LNCaP clone FGC (cell line): ENCODE data around the gene CISD3.

Source experiments
- DNase-seq: peaks from one replicate; pipeline ENCODE4 v3.0.0-alpha.2; 2011; ENCODE audit warnings: low read depth
- H3K4me3 ChIP-seq: 2 replicates; pipeline ENCODE4 v1.5.1; 2011; ENCODE audit warnings: mild to moderate bottlenecking, low read depth, low read length, control low read depth
- TF ChIP-seq, protein P1 (sequence below): IDR thresholded peaks from 2 replicates; pipeline ENCODE4 v1.5.1; 2012; ENCODE audit warnings: mild to moderate bottlenecking; ENCODE audit not compliant: control insufficient read depth, insufficient read depth; ENCODE audit errors: extremely low read depth

Gene CISD3

DNA sequence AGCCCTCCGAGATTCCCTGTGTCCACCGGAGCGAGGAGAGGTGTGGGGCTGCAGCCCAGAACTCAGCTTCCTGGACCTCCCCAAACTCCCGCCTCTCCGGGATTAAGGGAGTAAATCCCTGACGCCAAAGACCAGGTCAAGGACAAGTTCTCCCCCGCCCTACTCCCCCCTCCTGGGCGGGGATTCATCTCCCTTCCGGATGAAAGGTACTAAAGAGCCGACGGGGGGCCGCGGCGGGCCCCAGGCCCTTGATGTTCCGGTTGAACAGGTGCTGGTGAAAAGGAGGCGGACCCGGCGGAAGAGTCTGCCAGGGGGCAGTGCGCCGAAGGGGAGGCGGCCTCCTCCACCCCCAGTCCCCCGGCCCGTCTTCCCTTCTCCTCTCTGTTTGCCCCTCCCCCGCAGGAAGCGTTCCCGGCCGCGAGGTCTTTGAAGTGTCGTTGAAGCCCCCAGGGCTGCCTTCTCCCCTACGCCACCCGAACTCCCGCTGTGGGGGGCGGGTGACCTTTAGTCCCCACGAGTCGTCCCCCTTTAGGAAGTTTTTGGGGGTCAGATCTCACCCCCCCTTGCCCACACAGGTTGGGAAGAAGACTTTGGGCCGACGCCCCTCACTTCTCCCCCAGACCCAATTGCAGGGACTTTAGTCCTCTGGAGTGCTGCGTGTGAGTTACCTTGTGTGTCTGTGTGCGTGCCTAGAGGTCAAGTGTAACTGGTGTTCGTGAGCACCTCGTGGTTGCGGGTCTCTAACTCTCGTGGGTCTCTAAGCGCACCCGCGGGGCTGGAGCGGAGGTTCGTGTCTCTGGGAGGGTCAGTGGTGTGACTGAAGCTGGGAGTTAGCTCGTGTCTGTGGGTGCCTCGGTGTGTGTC is 26.2 kb upstream of the CISD3 start:
- peak; percentile 75 for DNase-seq
- H3K4me3 ChIP-seq: peak overlapping the region; percentile 84
- TF ChIP-seq, protein P1, sequence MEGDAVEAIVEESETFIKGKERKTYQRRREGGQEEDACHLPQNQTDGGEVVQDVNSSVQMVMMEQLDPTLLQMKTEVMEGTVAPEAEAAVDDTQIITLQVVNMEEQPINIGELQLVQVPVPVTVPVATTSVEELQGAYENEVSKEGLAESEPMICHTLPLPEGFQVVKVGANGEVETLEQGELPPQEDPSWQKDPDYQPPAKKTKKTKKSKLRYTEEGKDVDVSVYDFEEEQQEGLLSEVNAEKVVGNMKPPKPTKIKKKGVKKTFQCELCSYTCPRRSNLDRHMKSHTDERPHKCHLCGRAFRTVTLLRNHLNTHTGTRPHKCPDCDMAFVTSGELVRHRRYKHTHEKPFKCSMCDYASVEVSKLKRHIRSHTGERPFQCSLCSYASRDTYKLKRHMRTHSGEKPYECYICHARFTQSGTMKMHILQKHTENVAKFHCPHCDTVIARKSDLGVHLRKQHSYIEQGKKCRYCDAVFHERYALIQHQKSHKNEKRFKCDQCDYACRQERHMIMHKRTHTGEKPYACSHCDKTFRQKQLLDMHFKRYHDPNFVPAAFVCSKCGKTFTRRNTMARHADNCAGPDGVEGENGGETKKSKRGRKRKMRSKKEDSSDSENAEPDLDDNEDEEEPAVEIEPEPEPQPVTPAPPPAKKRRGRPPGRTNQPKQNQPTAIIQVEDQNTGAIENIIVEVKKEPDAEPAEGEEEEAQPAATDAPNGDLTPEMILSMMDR: no peak

GRCh38 chr17:38704606-38705522 is 25.3 kb upstream of the CISD3 start, which contains the start of gene MLLT6:
Gene MLLT6 (plus strand): TSS chr17:38705273. CDS start chr17:38705633, 360 bp downstream.
- peak within 1 kb of the TSS; percentile 84 for H3K4me3 ChIP-seq
- peak; percentile 14 for DNase-seq
- TF ChIP-seq, protein P1: no peak

GRCh38 chr17:38705523-38705802 is 24.7 kb upstream of the CISD3 start:
- DNase-seq: no peak
- H3K4me3 ChIP-seq: peak overlapping the region; percentile 84
- TF ChIP-seq, protein P1: no peak

DNA sequence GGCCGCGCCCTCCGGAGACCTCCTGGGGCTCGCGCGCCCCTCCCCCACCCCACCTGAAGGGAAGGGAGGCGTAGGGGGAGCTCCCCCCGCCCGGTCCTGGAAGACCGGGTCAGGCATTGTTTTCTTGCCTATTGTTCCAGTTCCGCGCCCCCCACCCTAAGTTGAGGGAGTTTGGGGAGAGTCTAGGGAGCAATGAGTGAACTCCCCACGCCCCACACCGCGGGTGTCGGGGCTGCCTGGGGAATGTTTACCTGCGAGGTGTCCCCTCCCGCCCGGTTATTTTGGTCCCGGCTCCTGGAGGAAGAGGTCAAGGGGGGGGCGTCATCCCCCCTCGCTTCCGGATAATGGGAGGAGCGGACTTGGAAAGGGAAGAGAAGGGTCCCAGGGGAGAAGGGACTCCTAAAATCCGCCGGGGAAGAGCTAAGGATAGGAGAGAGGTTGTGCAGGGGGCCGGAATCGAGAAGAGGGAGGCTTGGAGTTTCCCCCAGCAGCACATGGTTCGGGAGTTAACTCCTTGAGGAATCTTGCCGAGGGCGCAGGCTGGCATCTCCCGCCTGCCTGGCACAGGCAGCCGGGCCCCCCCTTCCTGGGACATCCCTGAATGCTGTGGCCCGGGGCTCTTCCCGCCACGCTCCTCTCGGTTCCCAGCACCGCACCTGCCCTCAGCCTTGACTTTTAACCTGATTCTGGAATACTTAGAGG is 24.2 kb upstream of the CISD3 start:
- TF ChIP-seq, protein P1: no peak
- H3K4me3 ChIP-seq: peak overlapping the region; percentile 84

GRCh38 chr17:38706505-38707216 is 23.5 kb upstream of the CISD3 start:
- peak overlapping the region; percentile 84 for H3K4me3 ChIP-seq
- no peak for DNase-seq

More for the DNA sequence above, 24.2 kb upstream of the CISD3 start:
- DNase-seq: no peak

More at GRCh38 chr17:38706505-38707216, 23.5 kb upstream of the CISD3 start:
- TF ChIP-seq, protein P1: no peak
